A549 (cell line): ENCODE measurements around the gene BCAS3. TPM values are rescaled to one million over a fixed set of nuclear protein-coding genes. Genes with fewer than 3 reads are reported as not detected.
"Not testable (repeated sequence)": the region's sequence is repeated elsewhere in the genome, so short reads cannot be mapped to it uniquely, and the experiment has no call there.

Source experiments
- ATAC-seq, 2 experiments: fragments of 200-7000 bp in 1 of 2; fragments of >200 bp in 1 of 2; cut with Nextera tagmentation in 1 of 2; cut with Tn5 transposase in 1 of 2; 3 replicates each; pipeline versions ENCODE4 v1.8.0 to v1.9.1; 2018 to 2020; ENCODE audit warnings: mild to moderate bottlenecking in 1 of 2, moderate library complexity in 1 of 2
- CTCF ChIA-PET: fragments of 300-600 bp; sonication (Branson Sonifier 250); formaldehyde crosslinking; extraction: SDS; loops from one replicate; lab custom pipeline; 2021; ENCODE audit warnings: antibody characterized with exemption, inconsistent platforms; lab: Yijun Ruan, JAX
- POLR2A ChIA-PET: fragments of 350-600 bp; formaldehyde crosslinking; extraction: SDS; loops from one replicate; lab custom pipeline; 2021; ENCODE audit warnings: antibody characterized with exemption, inconsistent platforms; lab: Yijun Ruan, JAX
- DNase-seq, 2 experiments: peaks; one replicate each; pipeline versions ENCODE4 v3.0.0 to v3.0.0-alpha.2; 2011 to 2016; ENCODE audit warnings: low read depth in 1 of 2, low spot score in 1 of 2
- FAIRE-seq: peaks from 2 replicates; lab custom pipeline; 2011; peaks lifted over from hg19 to GRCh38; lab: Jason Lieb, UNC
- H3K27ac ChIP-seq, 2 experiments: fragments of >200 bp; sonication (Bioruptor Twin); formaldehyde crosslinking; 3 replicates each; pipeline ENCODE4 v1.5.1; 2016 to 2017
- H3K4me1 ChIP-seq: fragments of >200 bp; sonication (Bioruptor Twin); formaldehyde crosslinking; 3 replicates; pipeline ENCODE4 v1.6.1; 2016
- H3K4me2 ChIP-seq: fragments of >200 bp; sonication (Bioruptor Twin); formaldehyde crosslinking; 3 replicates; pipeline ENCODE4 v1.6.1; 2016
- H3K4me3 ChIP-seq: fragments of >200 bp; sonication (Bioruptor Twin); formaldehyde crosslinking; 3 replicates; pipeline ENCODE4 v1.5.1; 2016
- H3K9me3 ChIP-seq: fragments of >200 bp; sonication (Bioruptor Twin); formaldehyde crosslinking; 3 replicates; pipeline ENCODE4 v1.6.1; 2016
- CEBPB ChIP-seq, 2 experiments: fragments of >200 bp in 1 of 2; sonication (Bioruptor Twin) in 1 of 2; formaldehyde crosslinking in 1 of 2; IDR thresholded peaks; 2 replicates each; pipeline ENCODE4 v1.6.1; 2012 to 2016
- CHD4 ChIP-seq: fragments of 200-600 bp; sonication (generic); IDR thresholded peaks from 2 replicates; pipeline ENCODE4 v1.6.1; 2016; ENCODE audit warnings: antibody characterized with exemption, mild to moderate bottlenecking, borderline replicate concordance
- EHF ChIP-seq: fragments of 250-450 bp; sonication (Bioruptor Pico); IDR thresholded peaks from 2 replicates; pipeline ENCODE4 v1.5.0; 2020; ENCODE audit warnings: mild to moderate bottlenecking
- FOSL2 ChIP-seq, 2 experiments: fragments of 450-650 bp in 1 of 2; fragments of >200 bp in 1 of 2; sonication (Bioruptor Twin) in 1 of 2; formaldehyde crosslinking; IDR thresholded peaks; 2 replicates each; pipeline versions ENCODE4 v1.5.0 to v1.6.1; 2016 to 2020; ENCODE audit warnings: mild to moderate bottlenecking in 1 of 2, moderate library complexity in 1 of 2
- FOXS1 ChIP-seq: fragments of 250-450 bp; sonication (Bioruptor Pico); IDR thresholded peaks from 2 replicates; pipeline ENCODE4 v1.5.0; 2020; ENCODE audit warnings: mild to moderate bottlenecking, moderate library complexity
- JUN ChIP-seq, 2 experiments: fragments of >200 bp; sonication (Bioruptor Twin); formaldehyde crosslinking; IDR thresholded peaks; 2 replicates in 1 of 2; 3 replicates in 1 of 2; pipeline ENCODE4 v1.6.1; 2016 to 2017
- JUNB ChIP-seq: fragments of >200 bp; sonication (Bioruptor Twin); formaldehyde crosslinking; IDR thresholded peaks from 2 replicates; pipeline ENCODE4 v1.6.1; 2016
- POLR2AphosphoS2 ChIP-seq: conservative IDR thresholded peaks from 2 replicates; pipeline ENCODE4 v1.6.1; 2012; ENCODE audit warnings: low read length, improper control_type of control experiment, inconsistent platforms
- REST ChIP-seq: fragments of 200-600 bp; sonication (generic); IDR thresholded peaks from 2 replicates; pipeline ENCODE4 v1.6.1; 2016; ENCODE audit warnings: antibody characterized with exemption, mild to moderate bottlenecking, moderate library complexity
- ZC3H11A ChIP-seq: fragments of 450-650 bp; IDR thresholded peaks from 2 replicates; pipeline ENCODE4 v1.6.1; 2014; ENCODE audit warnings: antibody characterized with exemption, mild to moderate bottlenecking
- WGBS: methylation state at CpG from one replicate; pipeline ENCODE4 v1.1.6; 2017; ENCODE audit errors: missing lambda C conversion rate; 5-methylcytosine and 5-hydroxymethylcytosine counted together
- polyA plus RNA-seq, 4 experiments: library from polyadenylated mRNA; depleted of rRNA in 3 of 4; stranded (reverse); fragments of >200 nt; fragmentation: RNase III in 1 of 4; extraction: RNeasy Plus Mini Kit Qiagen cat#74134 plus additional on column Dnase treatment in 1 of 4; gene quantifications; 2 replicates in 3 of 4; 3 replicates in 1 of 4; pipeline ENCODE4 v1.2.3, GENCODE V29; 2011 to 2017
- TF ChIP-seq, protein P1 (sequence below): fragments of >200 bp; sonication (Bioruptor Twin); formaldehyde crosslinking; IDR thresholded peaks from 3 replicates; pipeline ENCODE4 v1.6.1; 2016
- TF ChIP-seq, protein P2 (sequence below): fragments of >200 bp; sonication (Bioruptor Twin); formaldehyde crosslinking; IDR thresholded peaks from 2 replicates; pipeline ENCODE4 v1.6.1; 2016

Gene BCAS3
- polyA plus RNA-seq, 2 of the 4 experiments (the other 2 are of a cell fraction) = 14.7 to 43.4 TPM

- not testable (repeated sequence) for H3K9me3 ChIP-seq, H3K4me3 ChIP-seq, FAIRE-seq, DNase-seq
- TF ChIP-seq ZC3H11A = peak; percentile 80
- peak; percentile 73; the same call in 1 of the 2 replicates for TF ChIP-seq CHD4
- 26% methylated on average over 3 of the region's 3 CpGs for WGBS
- Histone ChIP-seq H3K27ac (peak overlapping the region; percentile 70 to 86), H3K4me1 (peaks cover 43% of the 10 kb centered on the region), H3K4me2 (peak overlapping the region; percentile 66)
- CTCF ChIA-PET = interaction anchor here (0.6 to 2.7 kb wide), 8 partner anchors 11 to 886 kb away, joined by 3 to 7 read pairs (median 4); no protein-coding TSS in a partner anchor
- ATAC-seq = peak in 1 of 2 experiments; percentile 11; a peak in 2 of 6 replicates
- POLR2A ChIA-PET = interaction anchor here (1.1 kb wide), 1 partner anchor 23 kb away, joined by 3 read pairs; no protein-coding TSS in a partner anchor
These were observed 679.4 kb downstream of the BCAS3 start for GRCh38 chr17:61357061-61357460.

DNA sequence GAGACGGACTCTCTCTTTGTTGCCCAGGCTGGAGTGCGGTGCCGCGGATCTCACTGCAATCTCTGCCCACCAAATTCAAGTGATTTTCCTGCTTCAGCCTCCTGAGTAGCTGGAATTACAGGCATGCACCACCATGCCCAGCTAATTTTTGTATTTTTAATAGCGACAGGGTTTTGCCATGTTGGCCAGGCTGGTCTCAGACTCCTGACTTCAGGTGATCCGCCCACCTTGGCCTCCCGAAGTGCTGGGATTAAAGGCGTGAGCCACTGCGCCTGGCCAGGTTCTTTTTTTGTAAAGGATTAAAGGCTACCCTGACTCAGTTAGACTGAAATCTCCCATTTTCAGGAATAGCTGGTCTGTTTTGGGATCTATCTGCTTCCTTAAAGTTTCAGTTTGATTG, 681.9 kb downstream of the BCAS3 start:
- CTCF ChIA-PET = interaction anchor here (0.6 to 2.7 kb wide), 20 partner anchors 8 to 639 kb away, joined by 3 to 15 read pairs (median 4); no protein-coding TSS in a partner anchor
- DNase-seq, H3K4me2 ChIP-seq, H3K9me3 ChIP-seq, H3K4me3 ChIP-seq, FAIRE-seq, POLR2A ChIA-PET, ATAC-seq: not testable (repeated sequence)
- WGBS = 86% methylated on average over 9 of the region's 9 CpGs
- Histone ChIP-seq H3K27ac (peak overlapping the region in 1 of 2 experiments; percentile 58; a peak in 3 of 6 replicates), H3K4me1 (peaks cover 48% of the 10 kb centered on the region)

DNA sequence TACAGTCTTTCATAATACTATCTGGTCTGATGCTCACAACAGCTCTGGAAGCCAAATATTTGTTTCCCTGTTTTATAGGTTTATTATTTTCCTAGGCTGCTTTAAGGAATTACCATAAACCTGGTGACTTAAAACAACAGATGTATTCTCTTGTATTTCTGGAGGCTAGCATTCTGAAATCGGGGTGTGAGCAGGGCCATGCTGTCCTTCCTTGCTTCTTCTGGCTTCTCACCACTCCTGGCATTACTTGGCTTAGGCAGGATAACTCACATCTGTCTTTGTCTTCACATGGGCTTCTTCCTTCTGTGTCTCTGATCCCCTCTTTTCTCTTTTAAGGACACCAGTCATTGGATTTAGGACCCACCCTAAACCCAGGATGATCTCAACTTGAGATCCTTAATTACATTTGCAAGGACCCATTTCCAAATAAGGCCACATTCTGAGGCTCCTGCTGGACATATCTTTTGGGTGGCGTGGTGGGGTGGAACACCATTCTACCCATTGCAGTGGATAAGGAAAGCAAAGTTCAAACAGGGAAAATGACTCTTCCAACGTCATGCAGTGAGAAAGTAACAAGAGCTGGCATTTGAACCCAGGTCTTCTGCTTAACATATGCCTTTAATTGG, 682.8 kb downstream of the BCAS3 start:
- Histone ChIP-seq H3K4me2 (peak overlapping the region; percentile 59), H3K27ac (peak overlapping the region; percentile 58 to 60; a peak in 5 of 6 replicates), H3K9me3 (no peaks in the 10 kb centered on the region), H3K4me1 (peaks cover 48% of the 10 kb centered on the region), H3K4me3 (no peak overlapping the region)
- WGBS = 85% methylated on average over 3 of the region's 3 CpGs
- ChIA-PET CTCF (interaction anchor here (1.1 to 3.0 kb wide), 7 partner anchors 14 to 640 kb away, joined by 4 to 26 read pairs (median 7); no protein-coding TSS in a partner anchor), POLR2A (no interaction called here)
- no peak for DNase-seq
- no peak for FAIRE-seq
- no peak for ATAC-seq
- TF ChIP-seq EHF (CRISPR knock-in tag) (no peak), JUN (IDR thresholded peaks at IDR 0.05) (0 out of 5 replicates have a peak, but pooled peaks of 1 of the 2 experiments have one; percentile 18)

- H3K27ac ChIP-seq = peak overlapping the region; percentile 58 to 60; a peak in 4 of 6 replicates
- DNase-seq (no peak), FAIRE-seq (no peak), ATAC-seq (no peak)
- H3K9me3 ChIP-seq = no peaks in the 10 kb centered on the region
- CTCF ChIA-PET = interaction anchor here (1.1 to 3.0 kb wide), 5 partner anchors 11 to 31 kb away, joined by 3 to 26 read pairs (median 6); no protein-coding TSS in a partner anchor
- H3K4me2 ChIP-seq = peak overlapping the region; percentile 59
- no peak overlapping the region for H3K4me3 ChIP-seq
- peaks cover 42% of the 10 kb centered on the region for H3K4me1 ChIP-seq
- TF ChIP-seq POLR2AphosphoS2 (no peak), JUNB (peak; percentile 50; the same call in 1 of the 2 replicates), JUN (IDR thresholded peaks at IDR 0.05) (0 out of 5 replicates have a peak, but pooled peaks of 1 of the 2 experiments have one; percentile 14), FOXS1 (CRISPR knock-in tag) (no peak), REST (no peak), CEBPB (IDR thresholded peaks at IDR 0.05) (peak; percentile 79 to 87; a peak in 3 of 4 replicates), FOSL2 (IDR thresholded peaks at IDR 0.05) (peak; percentile 59), FOSL2 (CRISPR knock-in tag; IDR thresholded peaks at IDR 0.05) (peak; percentile 63)
- TF ChIP-seq, protein P1, sequence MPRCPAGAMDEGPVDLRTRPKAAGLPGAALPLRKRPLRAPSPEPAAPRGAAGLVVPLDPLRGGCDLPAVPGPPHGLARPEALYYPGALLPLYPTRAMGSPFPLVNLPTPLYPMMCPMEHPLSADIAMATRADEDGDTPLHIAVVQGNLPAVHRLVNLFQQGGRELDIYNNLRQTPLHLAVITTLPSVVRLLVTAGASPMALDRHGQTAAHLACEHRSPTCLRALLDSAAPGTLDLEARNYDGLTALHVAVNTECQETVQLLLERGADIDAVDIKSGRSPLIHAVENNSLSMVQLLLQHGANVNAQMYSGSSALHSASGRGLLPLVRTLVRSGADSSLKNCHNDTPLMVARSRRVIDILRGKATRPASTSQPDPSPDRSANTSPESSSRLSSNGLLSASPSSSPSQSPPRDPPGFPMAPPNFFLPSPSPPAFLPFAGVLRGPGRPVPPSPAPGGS = 0 out of 3 replicates have a peak, but pooled peaks have one; percentile 26
- TF ChIP-seq, protein P2, sequence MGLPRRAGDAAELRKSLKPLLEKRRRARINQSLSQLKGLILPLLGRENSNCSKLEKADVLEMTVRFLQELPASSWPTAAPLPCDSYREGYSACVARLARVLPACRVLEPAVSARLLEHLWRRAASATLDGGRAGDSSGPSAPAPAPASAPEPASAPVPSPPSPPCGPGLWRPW = 0 out of 2 replicates have a peak, but pooled peaks have one; percentile 56
- TF ChIP-seq, all 56 proteins: peak for 6
- WGBS = 55% methylated on average over 2 of the region's 2 CpGs
- POLR2A ChIA-PET = no interaction called here
These were observed 683.4 kb downstream of the BCAS3 start for GRCh38 chr17:61361084-61361483.
